CD8-positive, alpha-beta memory T cell (primary cell): ENCODE measurements around the gene MAPK1. TPM values are rescaled to one million over a fixed set of nuclear protein-coding genes. Genes with fewer than 3 reads are reported as not detected.
"Not testable (repeated sequence)": the region's sequence is repeated elsewhere in the genome, so short reads cannot be mapped to it uniquely, and the experiment has no call there.

Source experiments
- CTCF ChIA-PET: fragments of 350-600 bp; sonication (Branson Sonifier 250); formaldehyde crosslinking; loops from one replicate; lab custom pipeline; 2021; ENCODE audit warnings: antibody characterized with exemption; lab: Charles Lee
- POLR2A ChIA-PET: fragments of 350-600 bp; sonication (Branson Sonifier 250); formaldehyde crosslinking; loops from one replicate; lab custom pipeline; 2021; ENCODE audit warnings: antibody characterized with exemption; lab: Charles Lee
- DNase-seq, 5 donors: peaks; one replicate each; pipeline versions ENCODE4 v3.0.0 to v3.0.0-alpha.2; 2020 to 2022; ENCODE audit warnings: mixed read lengths in 1 of 5
- H3K27ac ChIP-seq: one replicate; pipeline ENCODE4 v1.7.0; 2013; ENCODE audit warnings: low read depth, mild to moderate bottlenecking, low read length, moderate library complexity
- H3K27me3 ChIP-seq: 2 replicates; pipeline ENCODE4 v1.7.0; 2013; ENCODE audit warnings: low read length, mild to moderate bottlenecking; ENCODE audit not compliant: insufficient read depth, poor library complexity, severe bottlenecking
- H3K36me3 ChIP-seq: 2 replicates; pipeline ENCODE4 v1.7.0; 2013; ENCODE audit warnings: mild to moderate bottlenecking, low read length, moderate library complexity; ENCODE audit not compliant: insufficient read depth
- H3K4me1 ChIP-seq: 2 replicates; pipeline ENCODE4 v1.7.0; 2013; ENCODE audit warnings: mild to moderate bottlenecking, low read length, moderate library complexity; ENCODE audit not compliant: insufficient read depth
- H3K4me3 ChIP-seq: 2 replicates; pipeline ENCODE4 v1.7.0; 2013; ENCODE audit warnings: mild to moderate bottlenecking, low read length
- H3K9me3 ChIP-seq: 2 replicates; pipeline ENCODE4 v1.7.0; 2013; ENCODE audit warnings: mild to moderate bottlenecking, low read length
- H3K27ac Mint-ChIP-seq, 8 donors: one replicate each; pipeline ENCODE4 v1.8.0; 2020 to 2021; ENCODE audit warnings: mixed read lengths in 8 of 8, mild to moderate bottlenecking in 6 of 8, inconsistent platforms in 3 of 8, moderate library complexity in 3 of 8
- H3K27me3 Mint-ChIP-seq, 2 donors: one replicate each; pipeline ENCODE4 v1.8.0; 2020 to 2021; ENCODE audit warnings: mixed read lengths in 2 of 2, mild to moderate bottlenecking in 1 of 2, moderate library complexity in 1 of 2
- H3K36me3 Mint-ChIP-seq, 3 donors: one replicate each; pipeline ENCODE4 v1.8.0; 2020 to 2021; ENCODE audit warnings: mixed read lengths in 3 of 3, inconsistent platforms in 1 of 3, mild to moderate bottlenecking in 1 of 3
- H3K4me1 Mint-ChIP-seq, 3 donors: one replicate each; pipeline ENCODE4 v1.8.0; 2020 to 2021; ENCODE audit warnings: mixed read lengths in 3 of 3, inconsistent platforms in 1 of 3, mild to moderate bottlenecking in 1 of 3
- H3K4me3 Mint-ChIP-seq, 7 donors: one replicate each; pipeline ENCODE4 v1.8.0; 2020 to 2021; ENCODE audit warnings: mixed read lengths in 7 of 7, mild to moderate bottlenecking in 6 of 7, moderate library complexity in 4 of 7, inconsistent platforms in 2 of 7
- H3K9me3 Mint-ChIP-seq, 5 donors: one replicate each; pipeline ENCODE4 v1.8.0; 2020 to 2022; ENCODE audit warnings: mixed read lengths in 5 of 5, mild to moderate bottlenecking in 3 of 5, moderate library complexity in 2 of 5, inconsistent platforms in 1 of 5
- polyA plus RNA-seq: library from polyadenylated mRNA; unstranded; fragments of 300-500 nt; fragmentation: Illumina TruSeq; gene quantifications from one replicate; pipeline ENCODE4 v1.2.3, GENCODE V29; 2021
- total RNA-seq, 2 experiments: library from RNA; stranded (reverse); gene quantifications; one replicate each; pipeline ENCODE4 v1.2.3, GENCODE V29; 2021

The MAPK1 gene
- total and polyA plus RNA-seq, 3 experiments from 2014 or later, result 103 to 134 (median 132) TPM

DNA sequence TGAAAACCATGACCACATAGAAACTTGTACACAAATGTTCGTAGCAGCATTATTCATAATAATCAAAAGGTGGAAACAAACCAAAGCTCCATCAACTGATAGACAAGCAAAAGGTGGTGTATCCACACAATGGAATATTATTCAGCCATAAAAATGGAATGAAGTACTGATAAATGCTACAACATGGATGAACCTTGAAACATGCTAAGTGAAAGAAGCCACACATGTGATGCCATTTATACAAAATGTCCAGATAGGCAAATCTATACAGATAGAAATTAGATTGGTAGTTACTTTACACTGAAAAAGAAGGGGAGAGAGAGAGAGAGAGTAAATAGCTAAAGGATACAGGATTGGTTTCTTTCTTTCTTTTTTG, 27.7 kb downstream of the MAPK1 start:
- no peak for DNase-seq
- ChIA-PET CTCF (no interaction called here), POLR2A (no interaction called here)
- Mint-ChIP-seq H3K4me1 (peaks cover 62 to 81% (median 78%) of the 10 kb centered on the region in 3 donors), H3K36me3 (peaks cover 0 to 24% (median 3%) of the 10 kb centered on the region in 3 donors), H3K9me3 (no peaks in the 10 kb centered on the region), H3K4me3 (no peak overlapping the region), H3K27me3 (no peaks in the 10 kb centered on the region), H3K27ac (peak overlapping the region in 4 of 8 donors; percentile 15 to 77 (median 52))
- H3K27ac ChIP-seq, result no peak overlapping the region
- H3K4me1 ChIP-seq, result peaks cover 34% of the 10 kb centered on the region
- H3K27me3 ChIP-seq, result no peaks in the 10 kb centered on the region
- no peak overlapping the region for H3K4me3 ChIP-seq
- no peaks in the 10 kb centered on the region for H3K36me3 ChIP-seq
- H3K9me3 ChIP-seq, result no peaks in the 10 kb centered on the region

DNA sequence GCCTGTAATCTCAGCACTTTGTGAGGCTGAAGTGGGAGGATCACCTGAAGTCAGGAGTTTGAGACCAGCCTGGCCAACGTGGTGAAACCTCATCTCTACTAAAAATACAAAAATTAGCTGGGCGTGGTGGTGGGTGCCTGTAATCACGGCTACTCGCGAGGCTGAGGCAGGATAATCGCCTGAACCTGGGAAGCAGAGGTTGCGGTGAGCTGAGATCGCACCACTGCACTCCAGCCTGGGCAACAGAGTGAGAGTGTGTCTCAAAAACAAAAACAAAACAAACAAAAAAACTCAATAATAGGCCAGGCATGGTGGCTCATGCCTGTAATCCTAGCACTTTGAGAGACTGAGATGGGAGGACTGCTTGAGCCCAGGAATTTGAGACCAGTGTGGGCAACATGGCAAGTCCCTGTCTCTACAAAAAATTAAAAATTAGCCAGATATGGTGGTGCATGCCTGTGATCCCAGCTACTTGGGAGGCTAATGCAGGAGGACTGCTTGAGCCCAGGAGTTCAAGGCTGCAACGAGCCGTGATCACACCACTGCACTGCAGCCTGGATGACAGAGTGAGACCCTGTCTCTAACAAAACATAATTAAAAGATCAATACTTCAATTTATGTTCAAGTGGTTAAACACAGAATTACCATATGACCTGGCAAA, 28.2 kb downstream of the MAPK1 start:
- H3K9me3 Mint-ChIP-seq, H3K27me3 Mint-ChIP-seq, H3K4me3 ChIP-seq, H3K36me3 ChIP-seq, H3K9me3 ChIP-seq, H3K27me3 ChIP-seq, POLR2A ChIA-PET, DNase-seq, H3K27ac ChIP-seq, CTCF ChIA-PET: not testable (repeated sequence)
- H3K4me1 ChIP-seq, result peaks cover 32% of the 10 kb centered on the region
- H3K4me1 Mint-ChIP-seq, result peaks cover 60 to 80% (median 78%) of the 10 kb centered on the region in 3 donors
- peak overlapping the region in 2 of 7 donors; percentile 15 to 25 for H3K4me3 Mint-ChIP-seq
- H3K36me3 Mint-ChIP-seq, result peaks cover 0 to 20% (median 1%) of the 10 kb centered on the region in 3 donors
- peak overlapping the region; percentile 15 to 77 (median 60) for H3K27ac Mint-ChIP-seq

DNA sequence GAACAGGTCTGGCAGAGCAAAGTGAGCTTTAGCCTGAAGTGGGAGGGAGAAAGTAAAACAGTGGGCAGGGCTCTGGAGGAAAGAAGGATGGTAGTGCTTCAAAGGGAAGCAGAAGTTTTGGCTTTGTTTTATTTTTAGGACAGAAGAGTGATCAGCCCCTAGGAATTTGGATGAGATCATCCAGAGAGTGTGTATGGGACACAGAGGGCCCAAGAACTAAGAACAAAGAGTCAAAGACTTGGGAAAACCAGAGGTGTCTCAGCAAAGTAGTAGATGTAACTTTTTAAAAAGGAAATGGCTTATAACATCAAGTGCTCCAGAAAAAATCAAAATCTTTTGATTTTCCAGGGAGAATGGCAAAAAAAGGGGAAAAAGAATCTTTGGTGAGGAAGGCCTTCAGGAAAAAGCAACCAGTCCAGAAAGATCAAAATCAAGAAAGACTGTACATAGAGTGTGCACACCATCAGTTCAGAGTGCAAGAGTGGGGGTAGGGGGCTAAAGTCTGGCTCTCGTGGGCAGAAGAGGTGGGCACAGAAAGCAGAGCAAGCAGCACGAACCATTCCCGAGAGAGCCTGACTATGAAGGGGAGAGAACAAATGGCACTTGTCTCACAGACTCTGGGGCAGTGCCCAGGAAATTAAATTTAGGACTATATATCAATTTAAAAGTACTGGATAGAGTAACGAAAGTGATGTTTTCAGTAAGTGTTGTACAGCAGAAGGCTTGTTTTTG, 30.0 kb downstream of the MAPK1 start:
- no peaks in the 10 kb centered on the region for H3K36me3 ChIP-seq
- peak overlapping the region in 7 of 8 donors; percentile 17 to 76 (median 48) for H3K27ac Mint-ChIP-seq
- H3K4me1 ChIP-seq, result peaks cover 34% of the 10 kb centered on the region
- CTCF ChIA-PET, result interaction anchor here (1.2 kb wide), 1 partner anchor 66 kb away, joined by 3 read pairs; no protein-coding TSS in a partner anchor
- H3K27me3 Mint-ChIP-seq, result no peaks in the 10 kb centered on the region
- H3K9me3 Mint-ChIP-seq, result no peaks in the 10 kb centered on the region
- H3K4me3 Mint-ChIP-seq, result peak overlapping the region in 2 of 7 donors; percentile 10 to 12
- peak overlapping the region; percentile 3 for H3K27ac ChIP-seq
- no peak overlapping the region for H3K4me3 ChIP-seq
- peaks cover 0 to 5% (median 1%) of the 10 kb centered on the region in 3 donors for H3K36me3 Mint-ChIP-seq
- no peaks in the 10 kb centered on the region for H3K27me3 ChIP-seq
- H3K9me3 ChIP-seq, result no peaks in the 10 kb centered on the region
- POLR2A ChIA-PET, result no interaction called here
- peaks cover 54 to 74% (median 72%) of the 10 kb centered on the region in 3 donors for H3K4me1 Mint-ChIP-seq
- DNase-seq, result no peak

DNA sequence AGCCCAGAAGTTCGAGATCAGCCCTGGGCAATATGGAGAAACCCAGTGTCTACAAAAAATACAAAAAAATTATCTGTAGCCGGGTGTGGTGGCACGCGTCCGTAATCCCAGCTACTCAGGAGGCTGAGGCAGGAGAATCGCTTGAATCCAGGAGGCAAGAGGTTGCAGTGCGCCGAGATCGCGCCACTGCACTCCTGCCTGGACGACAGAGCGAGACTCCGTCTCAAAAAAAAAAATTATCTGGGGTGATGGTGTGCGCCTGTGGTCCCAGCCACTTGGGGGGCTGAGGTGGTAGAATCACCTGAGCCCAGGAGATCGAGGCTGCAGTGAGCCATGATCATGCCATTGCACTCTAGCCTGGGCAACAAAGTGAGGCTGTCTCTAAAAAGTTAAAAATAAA, 31.0 kb downstream of the MAPK1 start:
- H3K27me3 Mint-ChIP-seq, H3K4me3 Mint-ChIP-seq, DNase-seq, H3K9me3 ChIP-seq, H3K4me3 ChIP-seq, H3K27ac ChIP-seq, POLR2A ChIA-PET, H3K36me3 ChIP-seq, H3K36me3 Mint-ChIP-seq, H3K27me3 ChIP-seq, H3K9me3 Mint-ChIP-seq: not testable (repeated sequence)
- CTCF ChIA-PET, result interaction anchor here (1.2 to 1.6 kb wide), 2 partner anchors 21 to 65 kb away, joined by 3 read pairs; no protein-coding TSS in a partner anchor
- peaks cover 37% of the 10 kb centered on the region for H3K4me1 ChIP-seq
- Mint-ChIP-seq H3K4me1 (peaks cover 62 to 81% (median 80%) of the 10 kb centered on the region in 3 donors), H3K27ac (peak overlapping the region in 4 of 8 donors; percentile 50 to 73 (median 66))

DNA sequence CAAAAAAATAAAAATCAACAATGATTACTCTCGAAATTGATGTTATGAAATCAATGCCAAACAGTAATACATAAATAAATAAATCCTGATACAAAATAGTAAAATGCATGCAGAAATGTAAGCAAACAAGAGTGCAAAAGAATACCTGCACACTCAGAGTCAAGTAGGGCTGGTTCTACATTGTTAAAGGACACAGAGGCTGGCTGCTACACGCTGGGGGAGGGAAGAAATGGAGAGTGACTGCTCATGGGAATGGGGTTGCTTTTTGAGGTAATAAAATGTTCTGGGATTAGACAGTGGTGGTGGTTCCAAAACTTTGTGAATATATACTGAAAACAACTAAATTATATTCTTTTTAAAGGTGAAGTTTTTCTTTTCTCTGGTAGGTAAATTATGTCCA, 32.1 kb downstream of the MAPK1 start:
- H3K36me3 Mint-ChIP-seq, result peaks cover 0 to 6% (median 5%) of the 10 kb centered on the region in 3 donors
- H3K4me3 Mint-ChIP-seq, result no peak overlapping the region
- H3K9me3 Mint-ChIP-seq, result no peaks in the 10 kb centered on the region
- no peaks in the 10 kb centered on the region for H3K27me3 Mint-ChIP-seq
- no peak for DNase-seq
- Histone ChIP-seq H3K36me3 (no peaks in the 10 kb centered on the region), H3K27ac (no peak overlapping the region), H3K4me3 (no peak overlapping the region), H3K27me3 (no peaks in the 10 kb centered on the region), H3K4me1 (peaks cover 40% of the 10 kb centered on the region), H3K9me3 (no peaks in the 10 kb centered on the region)
- POLR2A ChIA-PET, result interaction anchor here (0.6 kb wide), 1 partner anchor 109 kb away, joined by 3 read pairs; no protein-coding TSS in a partner anchor
- peaks cover 66 to 85% (median 83%) of the 10 kb centered on the region in 3 donors for H3K4me1 Mint-ChIP-seq
- CTCF ChIA-PET, result interaction anchor here (1.4 to 1.6 kb wide), 2 partner anchors 10 to 22 kb away, joined by 3 to 4 read pairs; no protein-coding TSS in a partner anchor
- peak overlapping the region; percentile 52 to 83 (median 68) for H3K27ac Mint-ChIP-seq

DNA sequence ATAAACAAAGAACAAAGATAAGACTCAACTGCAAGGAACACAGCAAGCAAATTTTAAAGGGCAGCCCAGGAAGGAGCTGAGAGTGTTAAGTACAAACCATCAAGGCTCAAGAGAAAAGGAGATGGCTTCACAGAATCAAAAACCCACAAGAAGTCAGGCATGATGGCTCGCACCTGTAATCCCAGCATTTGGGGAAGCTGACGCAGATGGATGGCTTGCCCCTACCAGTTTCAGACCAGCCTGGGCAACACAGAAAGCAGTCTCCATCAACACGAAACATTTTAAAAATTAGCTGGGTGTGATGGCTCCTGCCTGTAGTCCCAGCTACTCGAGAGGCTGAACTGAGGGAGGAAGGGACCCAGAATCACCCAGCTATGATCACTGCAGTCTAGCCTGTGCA, 32.6 kb downstream of the MAPK1 start:
- Histone ChIP-seq H3K4me1 (peaks cover 40% of the 10 kb centered on the region), H3K27ac (no peak overlapping the region), H3K27me3 (no peaks in the 10 kb centered on the region), H3K9me3 (no peaks in the 10 kb centered on the region), H3K36me3 (no peaks in the 10 kb centered on the region), H3K4me3 (no peak overlapping the region)
- Mint-ChIP-seq H3K4me1 (peaks cover 66 to 86% (median 84%) of the 10 kb centered on the region in 3 donors), H3K9me3 (no peaks in the 10 kb centered on the region), H3K27ac (peak overlapping the region; percentile 4 to 86 (median 72)), H3K27me3 (no peaks in the 10 kb centered on the region), H3K36me3 (peaks cover 0 to 5% (median 5%) of the 10 kb centered on the region in 3 donors), H3K4me3 (no peak overlapping the region)
- no peak for DNase-seq
- ChIA-PET CTCF (interaction anchor here (1.4 to 1.6 kb wide), 2 partner anchors 10 to 23 kb away, joined by 3 to 4 read pairs; no protein-coding TSS in a partner anchor), POLR2A (no interaction called here)

DNA sequence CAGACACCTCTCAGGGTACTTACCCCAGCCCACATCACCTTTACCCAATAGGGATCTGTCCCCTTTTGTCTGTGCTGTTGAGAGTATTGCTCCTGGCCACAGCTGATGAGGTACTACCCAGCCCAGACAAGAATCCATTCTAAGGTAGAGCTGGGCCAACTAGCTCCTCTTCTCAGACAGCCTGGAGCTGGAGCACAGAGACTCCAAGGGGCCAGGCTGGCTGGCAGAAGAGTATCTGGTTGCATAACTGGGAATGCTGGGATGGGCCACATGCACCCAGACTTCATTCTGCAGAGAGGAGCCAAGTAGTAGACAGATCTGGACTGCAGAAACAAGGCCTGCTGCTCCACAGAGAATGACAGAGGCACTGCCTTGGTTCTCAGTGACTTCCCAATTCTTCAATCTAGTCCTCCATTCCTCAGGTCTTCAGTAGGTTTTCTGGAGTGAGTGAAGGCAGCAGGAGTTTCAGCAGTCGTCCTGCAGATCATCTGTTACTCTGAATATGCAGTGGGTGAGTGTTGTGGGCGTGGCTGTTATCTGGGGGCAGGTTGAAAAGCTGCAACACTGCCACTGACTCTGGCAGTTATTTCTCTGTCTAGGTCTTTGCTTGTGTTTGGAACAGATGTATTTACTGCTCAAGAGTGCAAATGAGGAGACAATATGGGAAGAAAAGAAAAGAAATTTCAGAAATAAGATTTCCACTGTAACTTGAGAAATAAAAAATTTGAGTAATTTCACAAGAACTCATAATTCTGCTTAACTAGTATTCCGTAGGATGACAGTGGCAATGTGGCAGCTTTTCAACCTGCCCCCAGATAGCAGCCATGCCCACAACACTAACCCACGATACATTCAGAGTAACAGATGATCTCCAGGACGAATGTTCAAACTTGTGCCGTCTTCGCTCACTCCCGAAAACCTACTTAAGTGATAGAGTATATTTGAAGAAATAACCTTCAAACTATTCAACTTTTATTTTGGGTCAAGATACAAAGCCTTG, 34.9 kb downstream of the MAPK1 start:
- H3K9me3 ChIP-seq, result no peaks in the 10 kb centered on the region
- H3K27ac ChIP-seq, result no peak overlapping the region
- Mint-ChIP-seq H3K9me3 (no peaks in the 10 kb centered on the region), H3K27me3 (no peaks in the 10 kb centered on the region), H3K27ac (peak overlapping the region; percentile 17 to 86 (median 72)), H3K36me3 (peaks cover 0 to 5% (median 5%) of the 10 kb centered on the region in 3 donors), H3K4me1 (peaks cover 74 to 89% (median 89%) of the 10 kb centered on the region in 3 donors), H3K4me3 (peak overlapping the region in 4 of 7 donors; percentile 30 to 50 (median 34))
- ChIA-PET CTCF (no interaction called here), POLR2A (no interaction called here)
- H3K4me3 ChIP-seq, result no peak overlapping the region
- DNase-seq, result peak in 1 of 5 donors; percentile 8
- no peaks in the 10 kb centered on the region for H3K27me3 ChIP-seq
- H3K36me3 ChIP-seq, result no peaks in the 10 kb centered on the region
- H3K4me1 ChIP-seq, result peaks cover 45% of the 10 kb centered on the region
